C4-2B (cell line): Measurements from ENCODE around the gene ZBTB11.

ENCODE experiments used
- ZFX ChIP-seq: fragments of 450-650 bp; IDR thresholded peaks from 2 replicates; pipeline ENCODE4 v1.6.1; 2017
- TF ChIP-seq, protein P1 (sequence below): fragments of 450-650 bp; conservative IDR thresholded peaks from 2 replicates; pipeline ENCODE4 v1.5.1; 2017; ENCODE audit warnings: mild to moderate bottlenecking

DNA sequence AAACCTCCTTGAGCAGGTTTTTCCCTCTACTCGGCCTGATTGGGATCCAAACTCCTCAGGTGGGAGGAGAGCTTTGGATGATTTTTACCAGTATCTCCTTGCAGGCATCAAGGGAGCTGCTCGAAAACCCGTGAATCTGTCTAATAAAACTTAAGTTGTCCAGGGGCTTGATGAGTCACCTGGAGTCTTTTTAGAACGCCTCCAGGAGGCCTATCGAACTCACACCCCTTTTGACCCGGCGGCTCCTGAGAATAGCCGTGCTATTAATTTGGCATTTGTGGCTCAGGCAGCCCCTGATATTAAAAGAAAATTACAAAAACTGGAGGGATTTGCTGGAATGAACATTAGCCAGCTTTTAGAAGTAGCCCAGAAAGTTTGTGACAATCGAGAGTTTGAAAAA is 41.6 kb downstream of the ZBTB11 start:
- TF ChIP-seq, protein P1, sequence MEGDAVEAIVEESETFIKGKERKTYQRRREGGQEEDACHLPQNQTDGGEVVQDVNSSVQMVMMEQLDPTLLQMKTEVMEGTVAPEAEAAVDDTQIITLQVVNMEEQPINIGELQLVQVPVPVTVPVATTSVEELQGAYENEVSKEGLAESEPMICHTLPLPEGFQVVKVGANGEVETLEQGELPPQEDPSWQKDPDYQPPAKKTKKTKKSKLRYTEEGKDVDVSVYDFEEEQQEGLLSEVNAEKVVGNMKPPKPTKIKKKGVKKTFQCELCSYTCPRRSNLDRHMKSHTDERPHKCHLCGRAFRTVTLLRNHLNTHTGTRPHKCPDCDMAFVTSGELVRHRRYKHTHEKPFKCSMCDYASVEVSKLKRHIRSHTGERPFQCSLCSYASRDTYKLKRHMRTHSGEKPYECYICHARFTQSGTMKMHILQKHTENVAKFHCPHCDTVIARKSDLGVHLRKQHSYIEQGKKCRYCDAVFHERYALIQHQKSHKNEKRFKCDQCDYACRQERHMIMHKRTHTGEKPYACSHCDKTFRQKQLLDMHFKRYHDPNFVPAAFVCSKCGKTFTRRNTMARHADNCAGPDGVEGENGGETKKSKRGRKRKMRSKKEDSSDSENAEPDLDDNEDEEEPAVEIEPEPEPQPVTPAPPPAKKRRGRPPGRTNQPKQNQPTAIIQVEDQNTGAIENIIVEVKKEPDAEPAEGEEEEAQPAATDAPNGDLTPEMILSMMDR: no peak
- TF ChIP-seq ZFX: no peak
